Ascending aorta (tissue), 2 donors: ENCODE data around the gene CIAO3. TPM values are rescaled to one million over a fixed set of nuclear protein-coding genes. Genes with fewer than 3 reads are reported as not detected.

Experiments
- DNase-seq, 2 donors: peaks; one replicate each; pipeline ENCODE4 v3.0.0-alpha.2; 2019; ENCODE audit warnings: low spot score in 2 of 2
- H3K27ac ChIP-seq, 2 donors: fragments of 200-600 bp; sonication (generic); one replicate each; pipeline ENCODE4 v1.5.1; 2016 to 2017; ENCODE audit warnings: mild to moderate bottlenecking in 1 of 2
- H3K27me3 ChIP-seq: fragments of 200-600 bp; sonication (generic); one replicate; pipeline ENCODE4 v1.5.1; 2017
- H3K36me3 ChIP-seq, 2 donors: fragments of 200-600 bp; sonication (generic); one replicate each; pipeline ENCODE4 v1.5.1; 2016
- H3K4me1 ChIP-seq, 2 donors: fragments of 200-600 bp; sonication (generic); one replicate each; pipeline ENCODE4 v1.5.1; 2016 to 2017; ENCODE audit warnings: mild to moderate bottlenecking in 1 of 2
- H3K4me3 ChIP-seq, 2 donors: fragments of 200-600 bp; sonication (generic); one replicate each; pipeline ENCODE4 v1.5.1; 2016 to 2017; ENCODE audit warnings: mild to moderate bottlenecking in 1 of 2
- H3K9me3 ChIP-seq, 2 donors: fragments of 200-600 bp; sonication (generic); one replicate each; pipeline ENCODE4 v1.5.1; 2016
- CTCF ChIP-seq, 3 experiments: fragments of 200-600 bp in 2 of 3; fragments of 450-650 bp in 1 of 3; sonication (generic) in 2 of 3; IDR thresholded peaks; one replicate each; pipeline ENCODE4 v1.5.1; 2016 to 2019; ENCODE audit warnings: antibody characterized with exemption in 3 of 3, mild to moderate bottlenecking in 1 of 3, moderate library complexity in 1 of 3
- intact Hi-C: fragments of 100-400 bp; cut with DNase I; formaldehyde crosslinking; loops from one replicate; pipeline ENCODE4 v1.15.1; 2023
- total RNA-seq: library from RNA; depleted of rRNA; stranded (reverse); fragments of >200 nt; gene quantifications from one replicate; pipeline ENCODE4 v1.1.0, GENCODE V29; 2016

CIAO3 gene
- total RNA-seq, 1 donor from 2014 or later = 103 TPM

GRCh38 chr16:704047-704446 is 36.8 kb downstream of the CIAO3 start:
- H3K27me3 ChIP-seq = peaks cover 33% of the 10 kb centered on the region
- no peak overlapping the region for H3K27ac ChIP-seq
- intact Hi-C loops = no loop called here
- H3K4me3 ChIP-seq = no peak overlapping the region
- DNase-seq = no peak
- no peaks in the 10 kb centered on the region for H3K36me3 ChIP-seq
- no peaks in the 10 kb centered on the region for H3K9me3 ChIP-seq
- TF ChIP-seq CTCF (IDR thresholded peaks at IDR 0.05) = no peak
- H3K4me1 ChIP-seq = peaks cover 0 to 3% of the 10 kb centered on the region in 2 donors

DNA sequence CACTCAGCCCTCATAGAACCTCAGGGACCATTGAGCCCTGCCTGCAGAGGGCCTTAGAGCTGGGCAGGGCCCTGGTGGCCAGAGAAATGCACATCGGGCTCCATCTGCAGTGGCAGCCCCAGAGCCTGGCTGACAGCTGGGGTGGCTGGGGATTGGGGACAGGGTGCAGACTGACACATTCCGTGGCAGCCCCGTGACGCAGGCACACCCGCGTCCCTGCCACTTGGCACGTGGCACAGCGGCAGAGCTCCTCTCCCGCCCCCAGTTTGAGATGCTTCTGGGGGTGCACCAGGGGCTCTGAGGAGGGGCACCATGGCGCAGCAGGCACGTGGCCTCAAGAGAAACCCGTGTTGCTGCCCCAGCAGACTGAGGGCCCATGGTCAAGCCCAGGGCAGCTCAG is 37.4 kb downstream of the CIAO3 start:
- intact Hi-C loops = no loop called here
- H3K27me3 ChIP-seq = peaks cover 33% of the 10 kb centered on the region
- H3K36me3 ChIP-seq = no peaks in the 10 kb centered on the region
- TF ChIP-seq CTCF (IDR thresholded peaks at IDR 0.05) = no peak
- no peak for DNase-seq
- H3K9me3 ChIP-seq = no peaks in the 10 kb centered on the region
- H3K27ac ChIP-seq = no peak overlapping the region
- peaks cover 0 to 3% of the 10 kb centered on the region in 2 donors for H3K4me1 ChIP-seq
- no peak overlapping the region for H3K4me3 ChIP-seq

DNA sequence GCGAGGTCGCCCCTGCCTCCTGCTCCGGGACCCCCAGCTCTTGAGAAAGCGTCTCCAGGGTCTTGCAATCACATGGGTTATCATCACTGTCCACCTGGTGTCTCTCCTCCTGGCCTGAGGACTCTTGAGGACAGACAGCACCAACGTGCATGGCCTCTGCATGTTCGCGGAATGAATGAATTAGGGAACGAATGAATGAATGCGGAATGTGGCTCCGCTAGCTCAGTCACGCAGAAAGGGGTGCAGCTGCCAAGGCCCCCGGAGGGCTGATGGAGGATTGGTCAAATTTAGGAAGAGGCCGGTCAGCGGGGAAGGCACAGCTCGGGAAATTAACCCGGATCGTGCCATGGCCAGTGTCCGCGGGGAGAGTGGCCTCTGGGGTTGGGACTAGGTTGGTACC is 38.5 kb downstream of the CIAO3 start:
- Histone ChIP-seq H3K4me1 (peaks cover 0 to 3% of the 10 kb centered on the region in 2 donors), H3K27ac (no peak overlapping the region), H3K9me3 (no peaks in the 10 kb centered on the region), H3K4me3 (no peak overlapping the region), H3K27me3 (peaks cover 33% of the 10 kb centered on the region), H3K36me3 (no peaks in the 10 kb centered on the region)
- intact Hi-C loops = no loop called here
- DNase-seq = no peak
- no peak for TF ChIP-seq CTCF (IDR thresholded peaks at IDR 0.05)

DNA sequence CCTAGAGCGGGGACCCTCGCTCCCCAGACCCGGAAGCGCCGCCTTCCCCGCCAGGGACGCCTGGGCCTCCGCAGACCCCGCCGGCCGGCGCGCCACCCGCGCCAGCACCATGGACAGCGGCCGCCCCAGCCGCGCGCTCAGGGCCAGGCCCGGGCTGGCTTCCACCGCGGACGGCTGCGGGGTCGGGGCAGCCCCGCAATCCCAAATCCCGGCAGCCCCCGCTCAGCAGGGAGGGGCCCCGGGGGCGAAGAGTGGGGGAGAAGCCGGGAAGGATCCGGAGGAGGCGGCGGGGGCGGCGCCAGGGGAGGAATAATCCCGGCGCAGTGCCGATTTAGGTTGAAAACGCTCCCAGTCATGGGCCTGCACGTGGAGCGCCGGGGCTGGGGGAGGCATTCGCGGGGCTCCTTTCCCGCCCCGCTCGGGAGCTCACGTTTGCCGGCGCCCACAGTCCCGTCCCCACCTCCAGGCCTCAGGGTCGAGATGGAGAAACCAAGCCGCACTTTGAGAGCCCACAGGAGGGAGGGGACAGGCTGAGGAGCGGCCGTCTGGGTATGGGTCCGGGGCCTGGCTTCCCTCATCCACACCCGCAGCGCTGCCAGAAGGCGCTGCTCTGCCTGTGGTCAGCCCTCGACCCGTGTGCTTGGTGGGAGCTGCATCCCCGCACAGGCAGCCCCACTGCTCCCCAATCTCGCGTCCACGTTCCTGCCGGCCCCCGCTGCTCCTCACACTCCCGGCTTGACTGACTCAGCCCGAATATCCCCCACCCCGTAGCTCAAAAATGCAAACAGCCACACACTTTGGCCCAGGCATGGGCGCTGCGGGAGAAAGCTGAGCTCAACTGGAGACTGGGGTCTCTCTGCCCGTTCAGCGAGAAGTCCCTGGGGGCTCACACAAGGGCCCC is 39.9 kb downstream of the CIAO3 start:
- Histone ChIP-seq H3K4me1 (peaks cover 0 to under 1% of the 10 kb centered on the region in 2 donors), H3K4me3 (no peak overlapping the region), H3K9me3 (no peaks in the 10 kb centered on the region), H3K36me3 (no peaks in the 10 kb centered on the region), H3K27me3 (peaks cover 29% of the 10 kb centered on the region), H3K27ac (no peak overlapping the region)
- TF ChIP-seq CTCF (IDR thresholded peaks at IDR 0.05) = no peak
- intact Hi-C loops = no loop called here
- no peak for DNase-seq

DNA sequence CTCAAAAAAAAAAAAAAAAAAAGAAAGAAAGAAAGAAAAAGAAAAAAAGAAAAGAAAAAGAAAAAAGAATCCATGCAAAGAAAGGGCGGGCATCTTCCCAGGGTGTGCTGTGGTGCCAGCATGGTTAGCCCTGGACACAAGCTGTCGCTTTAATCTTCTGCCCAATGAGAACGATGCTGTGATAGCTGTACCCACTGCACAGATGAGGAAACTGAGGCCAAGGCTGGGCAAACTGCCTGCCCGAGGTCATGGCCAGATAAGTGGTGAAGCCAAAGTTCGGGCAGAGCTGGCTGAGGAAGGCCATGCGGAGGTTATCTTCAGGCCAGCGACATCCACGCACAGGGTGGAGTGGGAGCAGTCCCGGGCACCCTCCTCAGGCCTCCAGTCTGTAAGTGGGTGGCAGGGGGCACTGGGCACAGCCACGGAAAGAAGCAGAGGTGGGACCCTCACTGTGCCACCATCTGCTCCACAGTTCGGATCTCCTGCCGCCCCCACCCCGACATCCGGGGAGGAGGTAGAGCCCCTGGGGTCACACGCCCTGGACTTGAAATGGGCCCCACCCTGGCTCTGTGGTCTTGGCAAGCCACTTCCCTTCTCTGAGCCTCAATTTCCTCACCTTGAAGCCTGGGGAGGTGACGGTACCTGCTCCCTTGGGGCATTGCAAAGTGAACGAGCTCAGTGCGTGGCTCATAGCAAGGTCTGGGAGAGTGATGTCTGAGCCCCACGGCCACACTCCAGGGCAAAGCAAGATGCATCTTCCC is 41.7 kb downstream of the CIAO3 start:
- Histone ChIP-seq H3K27ac (no peak overlapping the region), H3K4me3 (no peak overlapping the region), H3K36me3 (no peaks in the 10 kb centered on the region), H3K27me3 (peaks cover 38% of the 10 kb centered on the region), H3K9me3 (no peaks in the 10 kb centered on the region), H3K4me1 (peaks cover 6 to 7% of the 10 kb centered on the region in 2 donors)
- no peak for DNase-seq
- no peak for TF ChIP-seq CTCF (IDR thresholded peaks at IDR 0.05)
- intact Hi-C loops = no loop called here
